K562 (cell line): ENCODE data around the gene TUT4.

Experiments
- CEBPB ChIP-seq: fragments of 450-650 bp; IDR thresholded peaks from 2 replicates; pipeline ENCODE4 v1.6.1; 2016; ENCODE audit warnings: missing genetic modification characterization, missing compliant biosample characterization
- ELF4 ChIP-seq: fragments of 450-650 bp; formaldehyde crosslinking; IDR thresholded peaks from 2 replicates; pipeline ENCODE4 v1.4.0; 2022; ENCODE audit warnings: missing genetic modification characterization
- IRF2 ChIP-seq: sonication (generic); formaldehyde crosslinking; IDR thresholded peaks from 2 replicates; pipeline ENCODE4 v1.8.1; 2022; ENCODE audit warnings: mild to moderate bottlenecking, missing genetic modification reagents
- IRF9 ChIP-seq: fragments of 450-650 bp; IDR thresholded peaks from 2 replicates; pipeline ENCODE4 v1.6.1; 2016; ENCODE audit warnings: missing biosample characterization, missing genetic modification characterization
- MAFK ChIP-seq: IDR thresholded peaks from 2 replicates; pipeline ENCODE4 v1.6.1; 2011; ENCODE audit warnings: low read length, improper control_type of control experiment
- MEIS2 ChIP-seq: fragments of 450-650 bp; IDR thresholded peaks from 2 replicates; pipeline ENCODE4 v1.6.1; 2014; ENCODE audit warnings: mild to moderate bottlenecking; ENCODE audit not compliant: partially characterized antibody
- POLR2AphosphoS5 ChIP-seq: IDR thresholded peaks from 2 replicates; pipeline ENCODE4 v1.6.1; 2011; ENCODE audit warnings: mild to moderate bottlenecking, low read depth, low read length, moderate library complexity; ENCODE audit not compliant: control insufficient read depth, insufficient read depth
- RCOR1 ChIP-seq, 2 experiments: IDR thresholded peaks; 2 replicates each; pipeline ENCODE4 v1.6.1; 2012; ENCODE audit warnings: low read depth in 2 of 2, low read length in 2 of 2, borderline replicate concordance in 1 of 2, improper control_type of control experiment in 1 of 2
- STAT6 ChIP-seq: sonication (generic); formaldehyde crosslinking; IDR thresholded peaks from 2 replicates; pipeline ENCODE4 v1.8.1; 2023; ENCODE audit warnings: mild to moderate bottlenecking, missing genetic modification reagents

DNA sequence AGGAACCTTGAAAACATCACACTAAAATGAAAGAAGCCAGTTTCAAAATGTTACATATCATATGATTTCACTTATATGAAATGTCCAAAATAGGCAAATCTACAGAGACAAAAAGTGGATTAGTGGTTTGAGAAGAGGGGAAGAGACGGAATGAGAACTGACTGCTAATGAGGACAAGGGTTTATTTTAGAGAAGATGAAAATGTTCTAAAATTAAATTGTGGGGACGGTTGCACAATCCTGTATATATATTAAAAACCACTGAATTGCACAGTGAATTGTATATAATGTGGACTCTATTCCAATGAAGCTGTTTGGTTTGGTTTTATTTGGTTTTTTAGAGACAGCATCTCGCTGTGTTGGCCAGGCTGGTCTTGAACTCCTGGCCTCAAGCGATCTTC is 112.9 kb downstream of the TUT4 start:
- TF ChIP-seq IRF2 (CRISPR knock-in tag) (no peak), POLR2AphosphoS5 (no peak), RCOR1 (IDR thresholded peaks at IDR 0.05; ENCODE audit: borderline replicate concordance in 1 of 2, low read depth in 2 of 2, low read length in 2 of 2) (no peak), ELF4 (CRISPR knock-in tag) (no peak), MEIS2 (no peak), CEBPB (tag) (peak; percentile 21; the same call in 1 of the 2 replicates), IRF9 (no peak), STAT6 (CRISPR knock-in tag) (no peak), MAFK (no peak)
